Lower lobe of right lung (tissue), 2 donors: ENCODE results near the gene RNF40. TPM values are rescaled to one million over a fixed set of nuclear protein-coding genes. Genes with fewer than 3 reads are reported as not detected.

Experiments used
- ATAC-seq, 2 donors: fragments of 200-7000 bp; cut with Tn5 transposase; one replicate each; pipeline ENCODE4 v1.9.1; 2020 to 2022; ENCODE audit warnings: mild to moderate bottlenecking in 2 of 2, moderate library complexity in 2 of 2
- DNase-seq: peaks from one replicate; pipeline ENCODE4 v3.0.0-alpha.2; 2020
- H3K27ac ChIP-seq: fragments of 200-600 bp; one replicate; pipeline ENCODE4 v1.8.0; 2022
- H3K27me3 ChIP-seq: fragments of 200-600 bp; one replicate; pipeline ENCODE4 v1.8.0; 2022; ENCODE audit warnings: low read depth
- H3K36me3 ChIP-seq: fragments of 200-600 bp; one replicate; pipeline ENCODE4 v1.8.0; 2022; ENCODE audit warnings: mild to moderate bottlenecking
- H3K4me1 ChIP-seq: fragments of 200-600 bp; one replicate; pipeline ENCODE4 v1.8.0; 2022
- H3K4me3 ChIP-seq: fragments of 200-600 bp; one replicate; pipeline ENCODE4 v1.8.0; 2022; ENCODE audit warnings: mild to moderate bottlenecking
- H3K9me3 ChIP-seq: fragments of 200-600 bp; one replicate; pipeline ENCODE4 v1.8.0; 2022
- intact Hi-C: fragments of 100-400 bp; cut with DNase I; formaldehyde crosslinking; loops from one replicate; pipeline ENCODE4 v1.11.0; 2022
- total RNA-seq: library from RNA; stranded (reverse); fragmentation: NEBNext Ultra II Directional; extraction: Animal tissue kit (Norgen Biotek cat#: 25700); gene quantifications from one replicate; pipeline ENCODE4 v1.2.1, GENCODE V29; 2021
- TF ChIP-seq, protein P1 (sequence below): fragments of 200-600 bp; IDR thresholded peaks from one replicate; pipeline ENCODE4 v1.8.0; 2022; ENCODE audit warnings: antibody characterized with exemption, mild to moderate bottlenecking
- donor health status: DM: no; HTN: yes; CAD: no; lungs with severe emphysema.

Gene RNF40
- total RNA-seq, 1 donor from 2014 or later = 95.9 TPM

- Histone ChIP-seq H3K9me3 (no peaks in the 10 kb centered on the region), H3K36me3 (peaks cover 47% of the 10 kb centered on the region), H3K4me1 (peaks cover 7% of the 10 kb centered on the region), H3K27ac (peak overlapping the region; percentile 89), H3K27me3 (no peaks in the 10 kb centered on the region), H3K4me3 (peak overlapping the region; percentile 75)
- peak; percentile 68 for DNase-seq
- TF ChIP-seq, protein P1, sequence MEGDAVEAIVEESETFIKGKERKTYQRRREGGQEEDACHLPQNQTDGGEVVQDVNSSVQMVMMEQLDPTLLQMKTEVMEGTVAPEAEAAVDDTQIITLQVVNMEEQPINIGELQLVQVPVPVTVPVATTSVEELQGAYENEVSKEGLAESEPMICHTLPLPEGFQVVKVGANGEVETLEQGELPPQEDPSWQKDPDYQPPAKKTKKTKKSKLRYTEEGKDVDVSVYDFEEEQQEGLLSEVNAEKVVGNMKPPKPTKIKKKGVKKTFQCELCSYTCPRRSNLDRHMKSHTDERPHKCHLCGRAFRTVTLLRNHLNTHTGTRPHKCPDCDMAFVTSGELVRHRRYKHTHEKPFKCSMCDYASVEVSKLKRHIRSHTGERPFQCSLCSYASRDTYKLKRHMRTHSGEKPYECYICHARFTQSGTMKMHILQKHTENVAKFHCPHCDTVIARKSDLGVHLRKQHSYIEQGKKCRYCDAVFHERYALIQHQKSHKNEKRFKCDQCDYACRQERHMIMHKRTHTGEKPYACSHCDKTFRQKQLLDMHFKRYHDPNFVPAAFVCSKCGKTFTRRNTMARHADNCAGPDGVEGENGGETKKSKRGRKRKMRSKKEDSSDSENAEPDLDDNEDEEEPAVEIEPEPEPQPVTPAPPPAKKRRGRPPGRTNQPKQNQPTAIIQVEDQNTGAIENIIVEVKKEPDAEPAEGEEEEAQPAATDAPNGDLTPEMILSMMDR = no peak
- intact Hi-C loops = no loop called here
- peak; percentile 59 to 62 for ATAC-seq
Observed at GRCh38 chr16:30748634-30749445, 13.3 kb upstream of the RNF40 start.

DNA sequence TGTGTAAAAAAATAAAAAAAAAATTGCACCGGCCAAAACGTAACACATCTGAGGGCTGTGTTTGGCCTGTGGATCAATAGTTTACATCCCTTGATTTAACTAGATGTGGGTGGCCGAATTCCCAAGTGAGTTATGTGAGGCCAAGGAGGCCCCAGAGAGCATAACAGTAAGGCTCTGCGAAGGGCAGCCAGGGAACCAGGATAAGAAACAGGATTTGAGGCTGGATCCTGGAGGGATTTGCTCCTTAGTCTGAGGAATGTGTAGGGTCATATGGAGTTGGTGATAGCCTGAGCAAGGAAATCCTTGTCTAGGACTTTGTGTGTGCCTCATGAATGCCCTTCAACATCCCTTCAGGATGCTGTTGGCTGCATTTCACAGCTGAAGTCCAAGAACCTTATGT lies 11.9 kb upstream of the RNF40 start:
- no peak for DNase-seq
- ATAC-seq = no peak
- Histone ChIP-seq H3K27me3 (no peaks in the 10 kb centered on the region), H3K36me3 (peaks cover 47% of the 10 kb centered on the region), H3K4me3 (no peak overlapping the region), H3K9me3 (no peaks in the 10 kb centered on the region), H3K4me1 (peaks cover 7% of the 10 kb centered on the region), H3K27ac (no peak overlapping the region)
- intact Hi-C loops = no loop called here
- TF ChIP-seq, protein P1 = no peak

DNA sequence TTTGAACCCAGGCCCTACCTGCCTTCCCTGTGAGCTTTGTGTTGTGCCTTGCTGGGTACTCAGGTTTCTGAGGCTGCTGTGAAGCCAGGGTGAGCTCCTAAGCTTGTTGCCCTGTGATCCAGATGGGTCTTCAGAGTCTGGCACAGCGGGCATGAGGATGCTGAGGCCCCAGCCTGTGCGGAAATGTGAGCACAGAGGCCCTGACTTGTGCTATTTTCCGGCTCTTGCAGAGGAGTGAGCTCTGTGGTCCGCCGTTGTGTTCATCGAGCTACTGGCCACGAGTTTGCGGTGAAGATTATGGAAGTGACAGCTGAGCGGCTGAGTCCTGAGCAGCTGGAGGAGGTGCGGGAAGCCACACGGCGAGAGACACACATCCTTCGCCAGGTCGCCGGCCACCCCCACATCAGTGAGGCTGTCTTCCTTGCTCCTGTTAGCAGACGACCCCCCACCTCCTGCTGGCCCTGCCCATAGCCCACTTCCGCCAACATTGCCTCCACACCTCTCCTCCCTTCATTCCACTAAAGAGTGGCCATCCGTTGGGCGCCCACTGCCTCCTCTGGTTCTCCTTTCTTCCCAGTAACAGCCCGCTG lies 11.2 kb upstream of the RNF40 start:
- peaks cover 7% of the 10 kb centered on the region for H3K4me1 ChIP-seq
- peaks cover 50% of the 10 kb centered on the region for H3K36me3 ChIP-seq
- intact Hi-C loops = no loop called here
- ATAC-seq (no peak), DNase-seq (no peak)
- no peak overlapping the region for H3K27ac ChIP-seq
- no peak overlapping the region for H3K4me3 ChIP-seq
- H3K9me3 ChIP-seq = no peaks in the 10 kb centered on the region
- no peaks in the 10 kb centered on the region for H3K27me3 ChIP-seq
- TF ChIP-seq, protein P1 = no peak

DNA sequence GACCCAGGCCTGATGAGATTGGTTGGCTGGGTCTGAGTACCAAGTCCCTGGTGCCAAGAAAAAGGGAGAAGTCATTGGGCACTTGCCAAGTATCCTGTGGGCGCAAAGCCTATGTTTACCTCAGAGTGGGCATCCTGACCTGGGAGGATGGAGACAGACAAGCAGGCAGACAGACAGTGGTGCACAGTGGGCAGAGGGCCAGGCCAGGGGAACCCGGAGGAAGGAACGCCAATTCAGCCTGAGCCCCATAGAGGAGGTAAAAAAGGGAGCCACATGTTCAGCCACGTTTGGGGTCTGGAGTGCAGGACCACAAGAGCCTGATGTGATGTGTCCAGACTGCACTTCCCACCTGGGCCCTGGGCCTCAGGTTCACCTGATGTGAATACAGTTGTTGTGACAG lies 8.5 kb upstream of the RNF40 start:
- ATAC-seq (no peak), DNase-seq (no peak)
- TF ChIP-seq, protein P1 = no peak
- intact Hi-C loops = no loop called here
- Histone ChIP-seq H3K36me3 (peaks cover 69% of the 10 kb centered on the region), H3K9me3 (no peaks in the 10 kb centered on the region), H3K4me1 (no peaks in the 10 kb centered on the region), H3K27ac (no peak overlapping the region), H3K27me3 (no peaks in the 10 kb centered on the region), H3K4me3 (no peak overlapping the region)

GRCh38 chr16:30755955-30756780 lies 6.0 kb upstream of the RNF40 start:
- Histone ChIP-seq H3K27ac (no peak overlapping the region), H3K4me1 (peaks cover 5% of the 10 kb centered on the region), H3K9me3 (no peaks in the 10 kb centered on the region), H3K4me3 (no peak overlapping the region), H3K36me3 (peaks cover 65% of the 10 kb centered on the region), H3K27me3 (no peaks in the 10 kb centered on the region)
- ATAC-seq = no peak
- TF ChIP-seq, protein P1 = no peak
- no peak for DNase-seq
- intact Hi-C loops = no loop called here
